ENCODE data around the gene RPUSD2. TPM values are rescaled to one million over a fixed set of nuclear protein-coding genes. Genes with fewer than 3 reads are reported as not detected.
A peak's percentile ranks its signal among the peaks of the same experiment; 100 is the strongest.

Gene RPUSD2
- total and polyA plus RNA-seq, 4 donors = 5.2 to 9.4 (median 8.2) TPM

- DNase-seq = no peak
- no peak for TF ChIP-seq CTCF (IDR thresholded peaks at IDR 0.05; ENCODE audit: control extremely low read depth, extremely low read depth)
- H3K9me3 ChIP-seq (ENCODE audit: control insufficient read depth in 4 of 4, insufficient read depth in 3 of 4, low read length in 3 of 4) = no peaks in the 10 kb centered on the region
- no peak overlapping the region for H3K4me3 ChIP-seq
- no peak overlapping the region for H3K9ac ChIP-seq (ENCODE audit: insufficient read depth in 1 of 2, low read length in 2 of 2)
- no peak overlapping the region for H3K27ac ChIP-seq (ENCODE audit: low read depth in 1 of 2, low read length in 1 of 2)
- ATAC-seq (ENCODE audit: insufficient read depth, low FRiP score) = no peak
- H3K27me3 ChIP-seq (ENCODE audit: control insufficient read depth in 3 of 3, insufficient read depth in 3 of 3, low read length in 2 of 3) = peaks cover 0 to 2% (median 0%) of the 10 kb centered on the region in 3 donors
- 80 to 83% methylated on average over 2 of the region's 2 CpGs for WGBS, 2 donors
- H3K4me1 ChIP-seq (ENCODE audit: control insufficient read depth in 5 of 5, insufficient read depth in 5 of 5, low read length in 5 of 5) = peaks cover 0 to 8% (median 3%) of the 10 kb centered on the region in 5 donors
- H3K36me3 ChIP-seq (ENCODE audit: control insufficient read depth in 4 of 4, insufficient read depth in 4 of 4, low read length in 4 of 4) = no peaks in the 10 kb centered on the region
These were observed 24.1 kb downstream of the RPUSD2 start for GRCh38 chr15:40593165-40593564.

- Histone ChIP-seq H3K27me3 (ENCODE audit: control insufficient read depth in 3 of 3, insufficient read depth in 3 of 3, low read length in 2 of 3) (peaks cover 0 to 2% (median 0%) of the 10 kb centered on the region in 3 donors), H3K9ac (ENCODE audit: insufficient read depth in 1 of 2, low read length in 2 of 2) (peak within 1 kb of the TSS; percentile 74 to 100), H3K36me3 (ENCODE audit: control insufficient read depth in 4 of 4, insufficient read depth in 4 of 4, low read length in 4 of 4) (no peaks in the 10 kb centered on the region), H3K27ac (ENCODE audit: low read depth in 1 of 2, low read length in 1 of 2) (peak within 1 kb of the TSS; percentile 79 to 83), H3K4me1 (ENCODE audit: control insufficient read depth in 5 of 5, insufficient read depth in 5 of 5, low read length in 5 of 5) (peaks cover 0 to 8% (median 3%) of the 10 kb centered on the region in 5 donors), H3K9me3 (ENCODE audit: control insufficient read depth in 4 of 4, insufficient read depth in 3 of 4, low read length in 3 of 4) (no peaks in the 10 kb centered on the region), H3K4me3 (peak within 1 kb of the TSS; percentile 42)
- 3% methylated on average over 41 of the region's 41 CpGs for WGBS, 2 donors
- ATAC-seq (ENCODE audit: insufficient read depth, low FRiP score) (peak; percentile 86), DNase-seq (peak; percentile 98 to 100 (median 99))
- no peak for TF ChIP-seq CTCF (IDR thresholded peaks at IDR 0.05; ENCODE audit: control extremely low read depth, extremely low read depth)
These were observed 24.7 kb downstream of the RPUSD2 start, which contains the start of gene KNL1 for GRCh38 chr15:40593588-40594428. KNL1 (plus strand) TSS chr15:40594249; CDS start chr15:40602932, 8,683 bp downstream.

GRCh38 chr15:40594429-40594836 lies 25.3 kb downstream of the RPUSD2 start:
- TF ChIP-seq CTCF (IDR thresholded peaks at IDR 0.05; ENCODE audit: control extremely low read depth, extremely low read depth) = no peak
- Histone ChIP-seq H3K27me3 (ENCODE audit: control insufficient read depth in 3 of 3, insufficient read depth in 3 of 3, low read length in 2 of 3) (peaks cover 0 to 1% (median 0%) of the 10 kb centered on the region in 3 donors), H3K4me1 (ENCODE audit: control insufficient read depth in 5 of 5, insufficient read depth in 5 of 5, low read length in 5 of 5) (peaks cover 0 to 8% (median 3%) of the 10 kb centered on the region in 5 donors), H3K4me3 (peak overlapping the region; percentile 42), H3K9me3 (ENCODE audit: control insufficient read depth in 4 of 4, insufficient read depth in 3 of 4, low read length in 3 of 4) (no peaks in the 10 kb centered on the region), H3K27ac (ENCODE audit: low read depth in 1 of 2, low read length in 1 of 2) (peak overlapping the region in 1 of 2 donors; percentile 83), H3K36me3 (ENCODE audit: control insufficient read depth in 4 of 4, insufficient read depth in 4 of 4, low read length in 4 of 4) (no peaks in the 10 kb centered on the region), H3K9ac (ENCODE audit: insufficient read depth in 1 of 2, low read length in 2 of 2) (peak overlapping the region; percentile 74 to 100)
- peak in 2 of 3 donors; percentile 73 to 78 for DNase-seq
- WGBS, 2 donors = 1% methylated on average over 31 of the region's 31 CpGs
- peak; percentile 44 for ATAC-seq (ENCODE audit: insufficient read depth, low FRiP score)
